HG03442 (cell line): ENCODE data around the gene BCL2.
A peak's percentile ranks its signal among the peaks of the same experiment; 100 is the strongest.
"Not testable (repeated sequence)": the region's sequence is repeated elsewhere in the genome, so short reads cannot be mapped to it uniquely, and the experiment has no call there.

Source experiments
- ATAC-seq: cut with Tn5 transposase; IDR thresholded peaks from one replicate; pipeline ENCODE4 v1.9.1; 2021; ENCODE audit warnings: mild to moderate bottlenecking, moderate library complexity; ENCODE audit not compliant: unreplicated experiment

The BCL2 gene

DNA sequence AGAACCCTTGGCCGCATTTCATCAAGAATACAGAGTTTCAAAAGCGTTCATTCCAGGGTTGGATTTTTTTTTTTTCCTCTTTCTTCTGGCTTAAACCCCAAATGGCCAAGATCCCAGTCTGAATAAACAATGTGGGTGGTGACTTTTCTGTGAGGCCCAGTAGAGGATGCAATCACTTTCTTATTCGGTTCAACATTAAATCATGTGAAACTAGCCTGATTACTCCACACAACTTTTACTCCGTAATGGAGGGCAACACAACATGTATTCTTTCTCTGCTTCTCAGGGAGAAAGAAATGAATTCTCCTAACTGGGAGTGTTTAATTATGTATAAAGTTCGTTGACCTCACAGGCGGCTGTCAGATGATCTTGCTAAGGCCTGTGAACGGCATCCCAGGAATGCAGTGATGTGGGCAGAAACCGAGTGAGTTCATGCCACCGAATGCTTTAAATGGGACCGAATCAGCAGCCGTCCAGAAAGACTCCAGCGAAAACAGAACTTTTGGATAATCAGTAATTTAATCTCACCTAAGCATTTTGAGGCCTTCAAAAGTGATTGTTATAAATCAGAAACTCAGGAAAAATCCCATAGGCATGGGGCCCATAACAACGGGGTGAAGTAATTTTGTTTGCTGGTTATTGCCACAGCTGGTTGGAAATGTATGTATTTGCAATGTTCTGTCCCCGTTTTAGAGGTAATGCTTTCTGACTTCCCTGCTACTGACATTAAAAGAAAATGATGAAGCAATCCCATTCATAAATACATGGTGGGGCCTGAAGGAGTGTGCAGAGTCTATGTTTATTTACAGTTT is 81.5 kb downstream of the BCL2 start:
- ATAC-seq = no peak

DNA sequence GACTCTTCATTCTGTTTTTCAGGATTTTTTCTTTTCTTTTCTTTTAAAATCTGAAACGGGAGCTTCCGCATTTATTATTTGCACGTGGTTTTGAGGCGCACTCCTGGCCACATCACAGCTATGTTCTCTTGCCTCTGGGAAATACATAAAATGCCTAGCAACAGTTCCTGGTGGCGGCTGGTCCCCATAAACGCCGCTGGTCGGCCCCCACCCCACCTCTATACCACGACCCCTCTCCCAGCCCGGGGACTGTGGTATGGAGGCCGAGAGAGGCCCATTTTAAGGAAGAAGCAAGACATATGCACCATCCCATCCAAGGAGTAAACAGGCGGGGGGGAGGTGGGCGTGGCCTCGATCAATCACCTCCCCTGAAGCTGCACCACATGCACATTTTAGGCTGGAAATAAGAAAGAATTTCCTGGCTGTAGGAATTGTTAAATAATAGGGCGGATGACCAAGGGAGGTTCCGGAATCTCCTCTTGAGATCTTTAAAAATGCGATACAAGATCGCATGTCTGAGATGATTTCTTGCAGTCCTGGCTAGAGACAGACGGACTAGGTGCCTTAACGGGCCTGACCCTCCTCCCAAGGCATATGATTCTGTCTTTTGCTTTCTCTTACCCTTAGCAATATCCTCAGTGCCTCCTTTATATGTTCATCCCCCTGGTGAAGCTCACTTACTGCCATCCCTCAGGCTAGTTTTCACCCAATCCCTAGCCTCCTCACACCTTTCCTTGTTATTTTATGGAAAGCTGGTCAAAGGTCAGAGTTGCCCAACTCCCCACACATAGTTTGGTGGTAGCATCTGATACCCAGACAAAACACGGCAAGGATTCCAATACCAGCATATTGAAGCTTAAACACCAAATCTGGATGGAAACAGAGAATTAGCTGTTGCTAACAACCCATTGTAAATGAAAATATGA is 82.4 kb downstream of the BCL2 start:
- no peak for ATAC-seq

DNA sequence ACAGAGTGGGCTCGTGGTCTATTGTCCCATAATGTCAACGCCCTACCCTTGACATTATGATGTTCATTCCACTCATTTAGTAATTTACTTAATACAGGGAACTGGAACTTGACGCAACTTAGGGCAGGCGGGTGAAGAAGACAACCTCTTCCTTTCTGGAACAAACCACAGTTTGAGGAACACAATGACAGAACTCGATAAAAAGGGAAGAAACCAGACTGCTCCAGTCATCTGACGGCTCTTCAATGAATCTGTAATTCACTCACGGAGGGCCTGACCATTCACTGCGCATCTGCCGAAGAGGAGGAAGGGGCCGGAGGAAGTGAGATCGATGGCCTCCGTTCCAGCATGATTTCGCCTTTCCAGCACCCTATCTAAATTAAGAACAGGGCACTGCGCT is 83.2 kb downstream of the BCL2 start:
- no peak for ATAC-seq

DNA sequence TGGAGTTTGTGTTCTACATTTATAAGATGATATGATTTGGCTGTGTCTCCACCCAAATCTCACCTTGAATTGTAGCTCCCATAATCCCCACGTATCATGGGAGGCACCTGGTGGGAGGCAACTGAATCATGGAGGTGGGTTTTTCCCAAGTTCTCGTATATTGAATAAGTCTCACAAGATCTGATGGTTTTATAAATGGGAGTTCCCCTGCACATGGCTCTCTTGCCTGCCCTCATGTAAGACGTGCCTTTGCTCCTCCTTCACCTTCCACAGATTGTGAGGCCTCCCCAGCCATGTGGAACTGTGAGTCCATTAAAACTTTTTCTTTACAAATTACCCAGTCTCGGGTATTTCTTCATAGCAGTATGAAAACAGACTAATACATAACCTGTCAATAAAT is 83.6 kb downstream of the BCL2 start:
- not testable (repeated sequence) for ATAC-seq

DNA sequence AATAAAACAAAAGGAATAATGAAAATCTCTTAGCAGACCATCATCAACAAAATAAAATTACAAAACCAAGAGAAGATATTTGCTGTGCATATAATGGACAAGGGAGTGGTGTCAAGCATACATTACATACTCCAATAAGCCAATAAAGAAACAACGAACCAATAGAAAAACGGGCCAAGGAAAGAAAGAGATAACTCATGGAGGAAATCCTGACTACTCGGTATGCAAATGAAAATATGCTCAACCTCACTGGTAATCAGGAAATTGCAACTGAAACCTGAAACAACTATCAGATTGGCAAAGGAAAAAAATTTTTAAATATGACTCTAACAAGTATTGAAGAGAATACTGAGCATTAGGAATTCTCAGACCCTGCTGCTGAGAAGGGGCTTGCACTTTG is 84.7 kb downstream of the BCL2 start:
- no peak for ATAC-seq

DNA sequence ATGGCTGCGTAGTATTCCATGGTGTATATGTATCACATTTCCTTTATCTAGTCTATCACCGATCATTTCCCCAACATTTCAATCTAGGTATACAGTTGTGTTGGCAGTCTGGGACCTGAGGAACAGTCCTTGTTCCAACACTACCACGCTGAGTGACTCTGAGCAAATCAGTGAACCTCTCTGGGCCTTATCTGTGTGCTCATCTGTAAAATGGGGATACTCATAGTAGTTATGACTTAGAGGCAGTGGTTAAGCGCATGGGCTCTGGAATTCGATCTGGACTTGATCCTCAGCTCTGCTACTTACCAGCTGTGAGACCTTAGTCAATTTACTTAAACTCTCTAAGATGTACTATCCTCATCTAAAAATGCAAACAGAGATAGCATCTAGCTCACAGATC is 85.1 kb downstream of the BCL2 start:
- ATAC-seq = no peak

DNA sequence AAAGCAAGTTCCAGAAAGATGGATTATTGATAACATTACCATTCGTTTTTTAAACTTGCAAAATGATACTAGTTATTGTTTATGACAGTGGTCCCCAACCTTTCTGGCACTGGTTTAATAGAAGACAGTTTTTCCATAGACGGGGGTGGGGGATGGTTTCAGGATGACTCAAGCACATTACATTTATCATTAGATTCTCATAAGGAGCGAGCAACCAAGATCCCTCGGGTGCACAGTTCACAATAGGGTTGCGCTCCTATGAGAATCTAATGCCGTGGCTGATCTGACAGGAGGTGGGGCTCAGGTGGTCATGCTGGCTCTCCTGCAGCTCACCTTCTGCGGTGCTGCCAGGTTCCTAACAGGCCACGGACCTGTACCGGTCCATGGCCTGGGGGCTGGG is 86.2 kb downstream of the BCL2 start:
- no peak for ATAC-seq

DNA sequence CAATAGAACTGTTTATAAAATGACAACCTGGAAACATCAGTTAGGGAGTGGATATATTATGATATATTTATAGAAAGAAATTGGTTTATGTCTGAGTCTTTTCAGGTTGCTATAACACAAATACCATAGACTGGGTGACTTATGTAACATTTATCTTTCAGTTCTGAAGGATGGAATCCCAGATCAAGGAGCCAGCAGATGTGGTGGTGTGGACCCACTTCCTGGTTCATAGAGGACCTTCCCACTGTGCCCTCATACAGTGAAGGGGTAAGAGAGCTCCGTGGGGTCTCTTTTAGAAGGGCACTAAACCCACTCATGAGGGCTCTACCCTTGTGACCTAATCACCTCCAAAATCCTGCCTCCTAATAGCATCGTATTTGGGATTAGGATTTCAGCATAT is 86.7 kb downstream of the BCL2 start:
- ATAC-seq = no peak

GRCh38 chr18:63229971-63230370 is 89.6 kb downstream of the BCL2 start:
- ATAC-seq = no peak

DNA sequence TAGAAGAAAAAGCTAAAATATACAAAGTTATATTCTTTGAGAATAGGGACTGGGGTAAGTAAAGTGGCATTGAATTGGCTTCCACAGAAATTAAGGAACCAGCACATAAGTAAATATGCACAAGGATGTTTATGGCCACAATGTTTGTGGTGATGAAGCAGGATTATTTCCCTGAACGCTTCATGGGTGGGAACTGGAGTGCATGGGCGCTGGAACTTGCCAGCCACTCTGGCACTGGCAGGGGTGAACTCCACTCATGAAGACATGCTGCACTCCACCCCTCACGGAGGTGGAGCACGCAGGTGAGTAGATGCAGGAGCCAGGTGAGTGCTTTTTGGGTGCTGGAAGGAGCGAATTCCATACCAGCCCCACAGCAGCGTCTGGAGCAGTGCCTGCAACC is 94.1 kb downstream of the BCL2 start:
- ATAC-seq = no peak

DNA sequence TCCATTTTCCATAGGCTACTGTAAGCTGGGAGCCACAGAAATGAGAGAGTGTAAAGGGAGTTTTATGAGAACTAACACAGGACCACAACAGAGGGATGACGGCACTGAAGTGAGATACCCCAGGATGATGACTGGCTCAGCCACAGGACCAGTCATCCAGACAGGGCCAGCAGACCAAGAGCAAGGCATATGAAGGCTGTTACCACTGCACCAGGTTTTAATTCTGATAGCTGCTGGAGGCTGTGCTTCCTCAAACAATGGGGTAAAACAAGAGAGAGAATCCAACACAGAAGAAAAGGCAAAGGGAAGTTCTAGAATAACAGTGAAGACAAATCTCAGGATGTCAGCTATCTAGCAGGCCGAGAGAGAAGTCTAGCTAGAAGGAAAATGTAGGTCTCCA is 94.9 kb downstream of the BCL2 start:
- peak; percentile 51 for ATAC-seq

DNA sequence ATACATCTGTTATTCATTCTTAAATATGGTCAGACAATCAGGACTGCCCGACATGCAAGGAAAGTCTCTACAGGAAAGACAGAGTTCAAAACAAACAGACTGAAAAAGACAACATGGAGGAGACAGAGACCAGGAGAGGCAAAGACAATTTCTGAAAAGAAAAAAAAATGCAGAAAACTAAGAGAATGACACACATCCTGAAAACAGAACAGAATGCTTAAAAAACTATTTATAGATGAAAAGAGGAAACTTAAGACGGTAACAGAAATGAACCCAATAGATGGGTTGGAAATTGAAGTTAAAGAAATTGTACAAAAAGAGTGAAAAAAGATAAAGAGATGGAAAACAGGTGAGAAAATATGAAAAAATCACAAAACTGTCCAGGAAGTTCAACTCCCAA is 95.7 kb downstream of the BCL2 start:
- no peak for ATAC-seq

DNA sequence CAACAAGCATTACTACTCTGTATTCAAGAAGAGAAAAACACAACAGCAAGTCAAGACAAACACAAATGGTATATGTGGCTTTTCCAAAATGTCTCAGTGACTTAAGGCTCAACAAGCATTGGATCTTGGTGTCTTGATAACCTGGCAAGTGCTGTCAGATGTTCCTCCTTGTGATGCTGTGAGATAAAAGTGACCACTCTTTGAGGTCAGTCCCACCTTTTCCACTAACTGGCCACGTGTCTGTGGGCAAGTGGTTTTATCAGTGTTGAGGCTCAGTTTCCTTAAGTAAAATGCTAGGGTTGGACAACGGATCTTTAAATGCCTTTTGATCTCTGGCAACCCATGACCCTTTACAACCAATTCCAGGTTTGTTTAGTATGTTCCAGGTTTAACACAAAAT is 98.7 kb downstream of the BCL2 start:
- ATAC-seq = no peak

- no peak for ATAC-seq
Observed at GRCh38 chr18:63218472-63218871, 101.1 kb downstream of the BCL2 start.

DNA sequence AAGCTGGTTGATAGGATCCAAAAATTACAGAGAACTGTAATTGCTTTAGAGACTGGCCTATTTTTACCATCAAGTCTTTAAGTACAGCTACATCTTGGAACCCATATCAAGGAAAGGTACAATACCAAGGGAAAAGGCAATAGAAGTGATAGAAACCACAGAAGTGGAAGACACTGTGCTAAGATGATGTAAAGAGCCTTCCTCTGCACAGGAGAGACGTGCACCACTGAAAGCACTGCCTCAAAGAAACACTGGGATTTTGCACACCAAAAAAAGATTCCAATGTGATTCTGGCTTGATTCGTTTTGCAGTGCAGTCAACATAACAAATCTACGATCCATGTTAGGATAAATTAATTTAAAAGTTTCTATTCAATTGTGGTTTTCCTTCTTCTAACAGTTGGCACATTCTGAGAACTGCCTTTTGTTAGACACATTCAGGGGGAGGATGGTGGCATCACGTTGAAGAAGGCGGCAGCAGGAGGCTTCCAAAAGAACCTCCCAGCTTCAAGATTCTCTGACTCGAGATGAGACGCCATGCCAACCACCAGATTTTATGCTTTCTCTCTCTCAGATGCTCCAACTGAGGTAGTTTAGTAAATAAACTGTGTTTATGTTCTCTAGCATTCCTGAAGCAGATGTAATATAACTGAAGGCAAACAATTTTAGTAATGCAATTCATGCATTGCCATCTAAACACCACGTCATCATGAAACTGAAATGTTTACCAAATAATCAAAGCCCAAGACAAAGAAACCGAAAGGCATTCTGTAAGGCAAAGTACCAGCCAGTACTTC is 102.9 kb downstream of the BCL2 start:
- ATAC-seq = peak; percentile 63

DNA sequence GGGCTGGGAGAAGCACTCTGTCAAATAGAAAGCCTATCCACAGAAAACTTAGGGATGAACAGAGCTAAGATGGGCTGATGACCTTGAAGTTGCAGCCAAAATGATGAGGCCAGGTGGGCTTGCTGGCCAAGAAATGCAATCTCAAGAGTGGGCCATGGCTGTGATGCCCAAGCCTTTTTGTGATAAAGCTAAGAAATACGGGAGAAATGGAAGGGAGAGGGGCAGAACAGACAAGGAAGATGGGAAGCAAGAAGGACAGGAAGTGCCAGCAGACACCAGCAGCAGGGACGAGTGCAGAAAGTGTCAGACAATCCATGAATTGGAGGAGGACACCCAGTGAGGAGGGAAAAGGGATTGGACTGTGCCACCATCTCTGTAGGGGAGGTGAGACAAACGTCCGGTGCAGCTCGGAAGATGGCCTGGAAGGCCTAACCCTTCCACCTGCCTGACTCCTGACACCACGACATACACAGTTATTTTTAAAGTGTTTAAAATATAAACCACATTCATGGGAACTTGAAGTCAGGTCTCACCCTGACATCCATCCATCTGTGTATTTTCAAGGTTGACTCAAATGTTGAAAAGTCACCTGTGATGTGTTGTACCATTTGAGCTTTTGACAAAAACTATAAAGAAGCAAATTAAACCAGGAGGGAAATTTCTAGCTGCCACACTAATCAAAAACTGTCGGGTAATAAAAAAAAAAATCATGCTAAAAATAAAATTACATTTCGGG is 105.5 kb downstream of the BCL2 start:
- ATAC-seq = no peak

DNA sequence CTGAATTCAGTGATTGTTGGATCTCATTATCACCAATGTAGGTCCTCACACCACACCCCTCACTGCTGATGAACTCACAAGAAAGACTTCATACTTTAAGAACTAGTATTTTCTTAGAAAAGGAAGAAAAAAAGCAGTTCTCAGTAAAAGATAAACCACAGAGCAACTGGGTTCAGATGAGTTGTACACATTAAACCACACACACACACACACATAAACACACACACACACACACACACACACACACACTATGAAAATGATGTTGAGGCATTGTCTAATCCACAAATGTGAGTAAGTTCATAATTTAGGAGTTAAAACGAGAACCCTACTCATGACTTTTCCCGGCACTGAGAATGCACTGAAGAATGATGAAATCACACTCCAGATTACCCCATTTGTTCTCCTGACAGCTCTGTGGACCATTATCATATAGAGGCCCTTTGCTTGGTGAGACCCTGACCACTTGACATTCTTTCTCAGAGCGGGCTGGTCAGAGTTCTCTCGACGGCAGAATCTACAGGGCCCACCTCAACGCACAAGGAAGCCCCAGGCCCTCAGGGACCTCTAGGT is 106.2 kb downstream of the BCL2 start:
- no peak for ATAC-seq

- ATAC-seq = no peak
Observed at GRCh38 chr18:63210521-63210920, 109.0 kb downstream of the BCL2 start.

- ATAC-seq = no peak
Observed at GRCh38 chr18:63208676-63209075, 110.9 kb downstream of the BCL2 start.

DNA sequence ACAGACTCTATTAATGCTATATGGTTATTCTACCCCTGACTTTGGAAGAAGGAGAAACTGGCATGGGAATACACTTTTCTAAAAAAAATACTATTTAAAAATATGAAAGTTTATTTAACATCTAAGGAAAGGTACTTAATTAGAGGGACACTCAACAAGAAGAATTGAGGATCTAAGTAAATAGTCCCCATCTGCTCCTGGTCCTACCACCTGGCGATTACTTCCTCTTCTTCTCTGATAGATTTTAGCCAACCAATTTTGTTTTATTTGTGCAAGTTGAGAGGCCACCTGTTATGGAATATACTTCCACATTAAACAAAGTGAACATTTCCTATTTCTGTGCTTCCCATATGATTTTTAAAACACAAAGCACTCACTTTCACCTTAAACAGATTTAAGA is 111.7 kb downstream of the BCL2 start:
- no peak for ATAC-seq
